ENCODE data around the gene EXT2. TPM values are rescaled to one million over a fixed set of nuclear protein-coding genes. Genes with fewer than 3 reads are reported as not detected.

Gene EXT2
- polyA plus RNA-seq, 1 donor from 2014 or later: 77.5 TPM

DNA sequence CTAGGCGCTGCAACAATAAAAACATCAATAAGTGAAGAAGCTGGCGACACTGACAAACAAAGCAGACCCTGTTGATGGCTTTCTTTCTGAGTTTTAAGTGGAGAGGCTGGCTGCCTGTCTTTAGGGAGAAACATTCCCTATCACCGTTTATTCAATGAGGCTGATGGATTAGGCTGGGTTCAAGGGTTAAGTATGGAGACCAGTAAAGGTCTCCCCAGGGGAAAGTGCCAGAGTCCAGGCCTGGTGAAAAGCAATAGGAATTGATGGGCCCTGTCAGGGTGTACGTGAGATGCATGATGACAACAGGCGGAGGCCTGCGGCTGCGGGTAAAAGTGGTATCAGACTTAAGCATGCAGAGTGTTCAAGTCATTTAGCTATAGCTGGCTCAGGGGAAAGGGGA is 111.8 kb downstream of the EXT2 start:
- Histone ChIP-seq H3K27ac (ENCODE audit: low read length) (no peak overlapping the region), H3K27me3 (ENCODE audit: insufficient read depth, low read depth, low read length) (no peaks in the 10 kb centered on the region), H3K9ac (ENCODE audit: low read length) (no peak overlapping the region), H4K20me1 (ENCODE audit: insufficient read depth) (no peaks in the 10 kb centered on the region), H3K79me2 (replicated peaks; ENCODE audit: insufficient read depth, low read length) (no peaks in the 10 kb centered on the region), H2AFZ (ENCODE audit: low read depth, low read length) (no peak overlapping the region), H3K9me3 (ENCODE audit: low read length) (no peaks in the 10 kb centered on the region), H3K4me3 (ENCODE audit: low read length) (no peak overlapping the region), H3K36me3 (ENCODE audit: insufficient read depth, low read length) (peaks cover 11% of the 10 kb centered on the region), H3F3A (ENCODE audit: insufficient read depth, low read length, poor library complexity, severe bottlenecking) (no peaks in the 10 kb centered on the region), H3K4me2 (ENCODE audit: low read length) (no peak overlapping the region), H3K9me2 (ENCODE audit: insufficient read depth, low read length) (no peaks in the 10 kb centered on the region)
- TF ChIP-seq TAF1 (IDR thresholded peaks at IDR 0.05; ENCODE audit: low read depth) (no peak), SMC3 (conservative IDR thresholded peaks at IDR 0.05; ENCODE audit: poor library complexity) (no peak), RAD21 (conservative IDR thresholded peaks at IDR 0.05) (no peak), MXI1 (conservative IDR thresholded peaks at IDR 0.05; ENCODE audit: poor library complexity, severe bottlenecking) (no peak)

DNA sequence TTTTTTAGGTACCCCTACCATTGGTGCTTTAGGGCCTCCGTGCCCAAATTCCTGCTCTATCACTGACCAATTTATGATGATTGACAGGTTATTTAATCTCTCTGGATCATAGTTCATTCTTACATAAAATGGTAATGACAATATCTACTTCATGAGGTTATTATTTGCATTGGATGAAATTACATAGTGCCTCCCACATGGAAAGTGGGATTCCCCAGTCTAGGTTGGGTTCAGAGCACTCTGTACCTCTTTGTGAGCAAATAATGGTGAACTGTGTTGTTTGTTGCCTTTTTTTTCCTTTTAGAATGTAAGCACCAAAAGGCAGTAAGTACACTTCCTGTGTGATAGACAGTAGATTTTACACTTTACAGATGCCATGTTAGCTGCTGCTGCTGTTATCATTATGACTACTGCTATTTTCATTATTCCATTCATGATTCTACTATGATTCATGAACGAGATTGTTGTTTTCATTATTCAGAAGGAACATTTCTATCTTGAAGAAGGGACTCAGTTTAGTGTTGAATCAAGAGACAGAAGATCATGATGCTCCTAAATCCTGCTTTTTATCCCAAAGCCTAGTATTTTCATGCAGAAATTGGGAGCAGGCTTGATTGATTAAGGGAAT is 113.6 kb downstream of the EXT2 start:
- TF ChIP-seq RAD21 (conservative IDR thresholded peaks at IDR 0.05): no peak
- no peak for TF ChIP-seq POLR2AphosphoS5 (IDR thresholded peaks at IDR 0.05)
- no peak for TF ChIP-seq SMC3 (conservative IDR thresholded peaks at IDR 0.05; ENCODE audit: poor library complexity)
- no peak for TF ChIP-seq MXI1 (conservative IDR thresholded peaks at IDR 0.05; ENCODE audit: poor library complexity, severe bottlenecking)
- TF ChIP-seq, protein P1, sequence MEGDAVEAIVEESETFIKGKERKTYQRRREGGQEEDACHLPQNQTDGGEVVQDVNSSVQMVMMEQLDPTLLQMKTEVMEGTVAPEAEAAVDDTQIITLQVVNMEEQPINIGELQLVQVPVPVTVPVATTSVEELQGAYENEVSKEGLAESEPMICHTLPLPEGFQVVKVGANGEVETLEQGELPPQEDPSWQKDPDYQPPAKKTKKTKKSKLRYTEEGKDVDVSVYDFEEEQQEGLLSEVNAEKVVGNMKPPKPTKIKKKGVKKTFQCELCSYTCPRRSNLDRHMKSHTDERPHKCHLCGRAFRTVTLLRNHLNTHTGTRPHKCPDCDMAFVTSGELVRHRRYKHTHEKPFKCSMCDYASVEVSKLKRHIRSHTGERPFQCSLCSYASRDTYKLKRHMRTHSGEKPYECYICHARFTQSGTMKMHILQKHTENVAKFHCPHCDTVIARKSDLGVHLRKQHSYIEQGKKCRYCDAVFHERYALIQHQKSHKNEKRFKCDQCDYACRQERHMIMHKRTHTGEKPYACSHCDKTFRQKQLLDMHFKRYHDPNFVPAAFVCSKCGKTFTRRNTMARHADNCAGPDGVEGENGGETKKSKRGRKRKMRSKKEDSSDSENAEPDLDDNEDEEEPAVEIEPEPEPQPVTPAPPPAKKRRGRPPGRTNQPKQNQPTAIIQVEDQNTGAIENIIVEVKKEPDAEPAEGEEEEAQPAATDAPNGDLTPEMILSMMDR (IDR thresholded peaks at IDR 0.05; ENCODE audit: poor library complexity, severe bottlenecking): no peak
- TF ChIP-seq TAF1 (IDR thresholded peaks at IDR 0.05; ENCODE audit: low read depth): no peak
- TF ChIP-seq EZH2 (IDR thresholded peaks at IDR 0.05; ENCODE audit: borderline replicate concordance, insufficient read depth, low read length, poor library complexity, severe bottlenecking): no peak
- TF ChIP-seq EP300 (conservative IDR thresholded peaks at IDR 0.05; ENCODE audit: poor library complexity, severe bottlenecking): no peak
- TF ChIP-seq, protein P2, sequence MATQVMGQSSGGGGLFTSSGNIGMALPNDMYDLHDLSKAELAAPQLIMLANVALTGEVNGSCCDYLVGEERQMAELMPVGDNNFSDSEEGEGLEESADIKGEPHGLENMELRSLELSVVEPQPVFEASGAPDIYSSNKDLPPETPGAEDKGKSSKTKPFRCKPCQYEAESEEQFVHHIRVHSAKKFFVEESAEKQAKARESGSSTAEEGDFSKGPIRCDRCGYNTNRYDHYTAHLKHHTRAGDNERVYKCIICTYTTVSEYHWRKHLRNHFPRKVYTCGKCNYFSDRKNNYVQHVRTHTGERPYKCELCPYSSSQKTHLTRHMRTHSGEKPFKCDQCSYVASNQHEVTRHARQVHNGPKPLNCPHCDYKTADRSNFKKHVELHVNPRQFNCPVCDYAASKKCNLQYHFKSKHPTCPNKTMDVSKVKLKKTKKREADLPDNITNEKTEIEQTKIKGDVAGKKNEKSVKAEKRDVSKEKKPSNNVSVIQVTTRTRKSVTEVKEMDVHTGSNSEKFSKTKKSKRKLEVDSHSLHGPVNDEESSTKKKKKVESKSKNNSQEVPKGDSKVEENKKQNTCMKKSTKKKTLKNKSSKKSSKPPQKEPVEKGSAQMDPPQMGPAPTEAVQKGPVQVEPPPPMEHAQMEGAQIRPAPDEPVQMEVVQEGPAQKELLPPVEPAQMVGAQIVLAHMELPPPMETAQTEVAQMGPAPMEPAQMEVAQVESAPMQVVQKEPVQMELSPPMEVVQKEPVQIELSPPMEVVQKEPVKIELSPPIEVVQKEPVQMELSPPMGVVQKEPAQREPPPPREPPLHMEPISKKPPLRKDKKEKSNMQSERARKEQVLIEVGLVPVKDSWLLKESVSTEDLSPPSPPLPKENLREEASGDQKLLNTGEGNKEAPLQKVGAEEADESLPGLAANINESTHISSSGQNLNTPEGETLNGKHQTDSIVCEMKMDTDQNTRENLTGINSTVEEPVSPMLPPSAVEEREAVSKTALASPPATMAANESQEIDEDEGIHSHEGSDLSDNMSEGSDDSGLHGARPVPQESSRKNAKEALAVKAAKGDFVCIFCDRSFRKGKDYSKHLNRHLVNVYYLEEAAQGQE (IDR thresholded peaks at IDR 0.05; ENCODE audit: borderline replicate concordance): no peak
- no peaks in the 10 kb centered on the region for H3K79me2 ChIP-seq (replicated peaks; ENCODE audit: insufficient read depth, low read length)
- H3K36me3 ChIP-seq (ENCODE audit: insufficient read depth, low read length): peaks cover 6% of the 10 kb centered on the region
- H3K9ac ChIP-seq (ENCODE audit: low read length): no peak overlapping the region
- no peaks in the 10 kb centered on the region for H4K20me1 ChIP-seq (ENCODE audit: insufficient read depth)
- H3K27me3 ChIP-seq (ENCODE audit: insufficient read depth, low read depth, low read length): no peaks in the 10 kb centered on the region
- H3K4me2 ChIP-seq (ENCODE audit: low read length): no peak overlapping the region
- H2AFZ ChIP-seq (ENCODE audit: low read depth, low read length): no peak overlapping the region
- no peak overlapping the region for H3K4me3 ChIP-seq (ENCODE audit: low read length)
- no peak overlapping the region for H3K27ac ChIP-seq (ENCODE audit: low read length)
- peaks cover 3% of the 10 kb centered on the region for H3K9me3 ChIP-seq (ENCODE audit: low read length)
- H3K9me2 ChIP-seq (ENCODE audit: insufficient read depth, low read length): no peaks in the 10 kb centered on the region
- no peaks in the 10 kb centered on the region for H3F3A ChIP-seq (ENCODE audit: insufficient read depth, low read length, poor library complexity, severe bottlenecking)

Measured in neural cell (in vitro differentiated cells).